ENCODE results near the gene PSAP. TPM values are rescaled to one million over a fixed set of nuclear protein-coding genes. Genes with fewer than 3 reads are reported as not detected.
A peak's percentile ranks its signal among the peaks of the same experiment; 100 is the strongest.

PSAP gene
- total RNA-seq, 1 donor from 2014 or later: 614 TPM

GRCh38 chr10:71847418-71847817, 3.6 kb downstream of the PSAP start:
- TF ChIP-seq CTCF (conservative IDR thresholded peaks at IDR 0.05; ENCODE audit: low read depth, low read length): no peak
- no peak for DNase-seq (ENCODE audit: low read depth)
- H3K4me3 ChIP-seq (ENCODE audit: low read depth, low read length): peak overlapping the region; percentile 100

DNA sequence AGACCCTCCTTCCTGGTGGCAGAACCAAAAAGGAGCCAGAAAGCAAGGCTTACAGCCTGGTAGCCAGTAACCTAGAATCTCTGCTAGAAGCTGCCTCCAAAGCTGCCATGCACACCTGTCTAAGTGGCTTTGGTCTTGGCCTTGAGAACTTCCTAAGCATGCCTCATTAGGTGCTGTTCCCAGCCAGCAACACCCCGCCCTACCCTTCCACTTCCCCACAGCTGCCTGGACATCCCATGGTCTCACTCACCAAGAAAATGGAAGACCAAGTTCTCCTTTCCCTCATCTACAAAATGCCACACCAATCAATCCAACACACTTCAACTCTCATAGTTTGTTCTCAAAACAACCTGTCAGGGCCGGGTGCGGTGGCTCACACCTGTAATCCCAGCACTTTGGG, 4.2 kb downstream of the PSAP start:
- no peak overlapping the region for H3K4me3 ChIP-seq (ENCODE audit: low read depth, low read length)
- no peak for TF ChIP-seq CTCF (conservative IDR thresholded peaks at IDR 0.05; ENCODE audit: low read depth, low read length)
- DNase-seq (ENCODE audit: low read depth): no peak

GRCh38 chr10:71845410-71846405, 5.3 kb downstream of the PSAP start:
- no peak overlapping the region for H3K4me3 ChIP-seq (ENCODE audit: low read depth, low read length)
- no peak for TF ChIP-seq CTCF (conservative IDR thresholded peaks at IDR 0.05; ENCODE audit: low read depth, low read length)
- no peak for DNase-seq (ENCODE audit: low read depth)

DNA sequence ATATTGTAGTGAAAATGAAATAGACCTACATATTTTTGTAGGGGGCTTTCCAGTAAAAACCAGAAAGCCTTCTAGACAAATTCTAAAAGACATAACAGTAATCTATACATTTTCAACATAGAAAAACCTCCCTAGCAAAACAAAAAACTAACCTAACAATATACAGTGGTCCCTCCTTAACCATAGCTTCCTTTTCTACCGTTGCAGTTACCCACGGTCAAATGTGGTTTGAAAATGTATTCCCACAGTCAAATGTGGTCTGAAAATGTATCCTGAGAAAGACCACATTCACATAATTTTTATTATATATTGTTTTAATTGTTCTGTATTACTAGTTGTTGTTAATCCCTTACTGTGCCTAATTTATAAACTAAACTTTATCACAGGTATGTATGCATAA, 6.4 kb downstream of the PSAP start:
- no peak for DNase-seq (ENCODE audit: low read depth)
- TF ChIP-seq CTCF (conservative IDR thresholded peaks at IDR 0.05; ENCODE audit: low read depth, low read length): no peak
- no peak overlapping the region for H3K4me3 ChIP-seq (ENCODE audit: low read depth, low read length)

- TF ChIP-seq CTCF (conservative IDR thresholded peaks at IDR 0.05; ENCODE audit: low read depth, low read length): no peak
- H3K4me3 ChIP-seq (ENCODE audit: low read depth, low read length): no peak overlapping the region
- DNase-seq (ENCODE audit: low read depth): no peak
These were observed 7.0 kb downstream of the PSAP start for GRCh38 chr10:71844084-71844483.

DNA sequence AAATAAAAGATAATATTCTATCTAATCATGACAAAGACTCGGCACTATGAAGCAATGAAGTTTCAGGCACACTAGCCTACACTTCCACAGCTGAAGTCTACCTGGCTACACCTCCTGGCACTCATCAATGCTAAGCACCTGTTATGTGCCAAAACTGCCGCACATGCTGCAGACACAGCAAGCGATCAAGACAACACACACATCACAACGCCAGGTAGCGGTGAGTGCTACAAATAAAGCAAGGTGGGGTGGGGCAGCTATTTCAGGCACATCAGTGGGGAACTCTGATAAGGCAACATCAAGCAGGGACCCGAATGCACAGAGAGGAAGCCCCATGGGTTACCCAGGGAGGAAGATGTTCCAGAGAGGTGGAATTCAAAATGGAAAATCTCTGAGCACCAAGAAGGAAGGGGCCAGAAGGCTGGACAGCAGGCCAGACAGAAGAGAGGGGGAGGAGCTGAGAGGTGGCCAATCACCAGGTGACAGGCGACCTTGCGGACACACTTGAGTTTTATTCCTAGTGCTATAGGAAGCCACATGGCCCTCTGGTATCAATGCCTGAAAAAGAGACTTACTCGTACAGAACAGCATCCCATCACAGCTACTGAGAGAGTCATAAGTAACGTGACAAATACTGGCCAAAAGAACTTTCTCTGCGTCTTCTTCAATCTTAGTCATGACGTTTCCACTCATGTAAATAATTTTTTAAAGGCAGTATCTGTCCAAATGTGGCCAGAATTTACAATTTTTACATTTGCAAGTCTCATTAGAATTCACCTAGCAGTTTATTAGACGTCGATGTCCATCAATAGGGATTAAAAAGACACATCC, 8.0 kb downstream of the PSAP start:
- no peak overlapping the region for H3K4me3 ChIP-seq (ENCODE audit: low read depth, low read length)
- no peak for TF ChIP-seq CTCF (conservative IDR thresholded peaks at IDR 0.05; ENCODE audit: low read depth, low read length)
- no peak for DNase-seq (ENCODE audit: low read depth)
